ENCODE results near the gene LCK.

LCK gene

GRCh38 chr1:32330558-32331151 lies 79.6 kb downstream of the LCK start:
- DNase-seq = no peak

GRCh38 chr1:32331549-32331948 lies 80.5 kb downstream of the LCK start:
- no peak for DNase-seq

GRCh38 chr1:32332290-32333079 lies 81.4 kb downstream of the LCK start:
- peak; percentile 28 for DNase-seq

- no peak for DNase-seq
Observed at GRCh38 chr1:32333251-32333963, 82.3 kb downstream of the LCK start.

- peak; percentile 50 for DNase-seq
Observed at GRCh38 chr1:32334274-32334861, 83.3 kb downstream of the LCK start.

GRCh38 chr1:32334864-32335534 lies 83.9 kb downstream of the LCK start:
- peak; percentile 76 for DNase-seq

GRCh38 chr1:32335535-32335789 lies 84.4 kb downstream of the LCK start:
- no peak for DNase-seq
